ENCODE results near the gene KLHDC3. TPM values are rescaled to one million over a fixed set of nuclear protein-coding genes. Genes with fewer than 3 reads are reported as not detected.

KLHDC3 gene
- total and polyA plus RNA-seq, 10 of the 15 experiments (the other 5 are each of a cell fraction or from before 2014, with no cell fraction given), result 2.4 to 102 (median 55.4) TPM

DNA sequence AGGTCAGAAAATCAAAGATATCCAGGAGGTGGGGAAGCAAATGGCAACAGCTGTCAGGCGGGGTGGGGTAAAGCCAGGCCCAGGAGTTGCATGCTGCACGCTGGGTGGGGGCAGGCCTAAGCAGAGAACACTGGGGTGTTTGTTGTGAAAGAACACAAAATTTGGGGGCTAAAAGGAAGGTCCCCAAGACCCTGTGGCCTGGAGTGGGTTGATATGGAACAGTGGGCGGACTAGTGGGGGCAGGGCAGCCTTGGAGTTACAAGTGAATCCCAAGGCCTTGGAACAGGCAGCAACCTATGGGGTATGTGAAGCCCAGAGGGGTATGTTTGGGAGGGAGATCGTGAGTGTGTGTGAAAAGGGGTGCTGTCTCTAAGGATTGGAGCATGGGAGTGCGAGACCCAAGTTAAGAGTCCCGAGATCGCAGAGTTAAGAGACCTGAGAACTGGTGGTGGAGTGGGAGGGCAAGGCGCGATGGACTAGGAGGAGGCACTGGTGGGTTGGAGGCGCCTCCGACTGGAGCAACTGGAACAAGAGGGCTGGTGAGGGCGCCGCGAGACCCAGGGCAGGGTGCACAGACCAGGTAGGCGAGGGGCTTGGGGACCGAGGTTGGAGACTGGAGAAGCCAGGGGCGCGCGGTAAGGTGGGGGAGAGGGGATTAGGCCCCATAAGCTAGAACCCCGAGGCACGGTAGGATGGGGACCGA lies 38.9 kb downstream of the KLHDC3 start (continued):
- TF ChIP-seq, protein P1, sequence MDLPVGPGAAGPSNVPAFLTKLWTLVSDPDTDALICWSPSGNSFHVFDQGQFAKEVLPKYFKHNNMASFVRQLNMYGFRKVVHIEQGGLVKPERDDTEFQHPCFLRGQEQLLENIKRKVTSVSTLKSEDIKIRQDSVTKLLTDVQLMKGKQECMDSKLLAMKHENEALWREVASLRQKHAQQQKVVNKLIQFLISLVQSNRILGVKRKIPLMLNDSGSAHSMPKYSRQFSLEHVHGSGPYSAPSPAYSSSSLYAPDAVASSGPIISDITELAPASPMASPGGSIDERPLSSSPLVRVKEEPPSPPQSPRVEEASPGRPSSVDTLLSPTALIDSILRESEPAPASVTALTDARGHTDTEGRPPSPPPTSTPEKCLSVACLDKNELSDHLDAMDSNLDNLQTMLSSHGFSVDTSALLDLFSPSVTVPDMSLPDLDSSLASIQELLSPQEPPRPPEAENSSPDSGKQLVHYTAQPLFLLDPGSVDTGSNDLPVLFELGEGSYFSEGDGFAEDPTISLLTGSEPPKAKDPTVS (IDR thresholded peaks at IDR 0.05; ENCODE audit: low read depth, low read length), result no peak
- TF ChIP-seq ZZZ3 (IDR thresholded peaks at IDR 0.05; ENCODE audit: control insufficient read depth, insufficient read length, low read depth), result no peak

DNA sequence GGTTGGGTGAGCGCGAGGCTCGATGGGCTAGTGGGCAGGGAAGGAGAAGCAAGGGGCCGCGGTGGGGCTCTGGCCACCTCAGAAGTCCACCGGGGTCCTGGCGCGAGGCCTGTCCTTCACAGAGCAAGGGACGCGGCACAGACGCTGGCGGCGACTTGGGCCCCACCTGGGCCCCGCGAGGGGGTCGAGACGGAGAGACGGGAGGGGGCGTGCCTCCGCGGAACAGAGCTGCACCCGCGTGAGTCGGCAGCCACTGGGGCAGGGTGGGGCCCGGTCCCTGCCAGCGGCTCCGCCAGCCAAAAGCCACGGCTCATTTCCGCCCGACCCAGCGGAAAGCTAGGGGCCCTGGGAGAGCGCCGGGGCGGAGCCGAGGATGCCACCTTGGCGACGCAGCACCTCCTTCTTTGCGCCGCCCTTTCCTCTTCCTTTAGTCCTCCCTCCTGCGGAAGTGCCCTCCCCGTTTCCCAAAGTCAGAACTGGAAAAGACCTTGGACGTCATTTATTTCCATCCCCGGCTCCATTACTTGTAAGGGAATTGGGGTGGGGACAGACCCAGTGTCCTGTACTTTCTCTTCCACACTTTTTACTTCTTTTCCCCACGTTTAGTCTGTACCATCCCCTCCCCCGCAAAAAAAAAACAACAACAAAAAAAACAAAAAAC lies 39.6 kb downstream of the KLHDC3 start, which contains the start of gene CUL7:
CUL7 (minus strand) TSS at position 307 of the 661 bp plus-strand sequence. CDS start 1,063 bp downstream, outside the sequence.
- ATAC-seq (peak; percentile 100), FAIRE-seq (peak; percentile 93), DNase-seq (ENCODE audit: low read depth, low spot score) (peak; percentile 73)
- ChIA-PET RAD21 (ENCODE audit: unreplicated experiment) (interaction anchor here (0.6 to 1.9 kb wide), 3 partner anchors 40 to 124 kb away, joined by 3 to 5 read pairs (median 4); partner anchors contain the start of genes CNPY3, KLHDC3 and MEA1), POLR2A (interaction anchor here (0.6 to 2.9 kb wide), 14 partner anchors 16 to 1166 kb away, joined by 3 to 22 read pairs (median 4); partner anchors contain the start of genes CNPY3, KLHDC3, MEA1 and PPP2R5D), SMC1A (ENCODE audit: uncharacterized antibody, unreplicated experiment) (interaction anchor here (0.7 to 1.5 kb wide), 7 partner anchors 32 to 174 kb away, joined by 3 to 5 read pairs (median 4); partner anchors contain the start of genes KLHDC3, MEA1, PEX6 and RPL7L1), CTCF (interaction anchor here (0.5 to 1.7 kb wide), 8 partner anchors 16 to 125 kb away, joined by 3 to 5 read pairs (median 3); no protein-coding TSS in a partner anchor)
- no peaks in the 10 kb centered on the region for H4K20me1 ChIP-seq (ENCODE audit: control insufficient read depth, insufficient read depth)
- H3K9me3 ChIP-seq (replicated peaks; ENCODE audit: control insufficient read depth, insufficient read depth, low read length), result no peaks in the 10 kb centered on the region
- peak within 1 kb of the TSS; percentile 93 for H3K27ac ChIP-seq (ENCODE audit: control insufficient read depth, insufficient read depth)
- H3K4me2 ChIP-seq (ENCODE audit: control insufficient read depth, insufficient read depth), result peak within 1 kb of the TSS; percentile 93
- H3K4me3 ChIP-seq, result peak within 1 kb of the TSS; percentile 91
- peak within 1 kb of the TSS; percentile 98 for H3K9ac ChIP-seq (ENCODE audit: control insufficient read depth, insufficient read depth, low read length)
- H3K27me3 ChIP-seq (replicated peaks in 1 of 2; ENCODE audit: control insufficient read depth in 2 of 2, insufficient read depth in 2 of 2, low read length in 1 of 2), result no peaks in the 10 kb centered on the region
- H3K36me3 ChIP-seq (ENCODE audit: control insufficient read depth in 2 of 2, insufficient read depth in 2 of 2, low read length in 1 of 2), result peaks cover 6 to 20% of the 10 kb centered on the region in 2 experiments
- whole genome bisulfite sequencing (ENCODE audit: insufficient coverage, insufficient replicate concordance, low lambda C conversion rate, missing lambda C conversion rate), result under 1% methylated on average over 43 of the region's 45 CpGs
- peaks cover 30% of the 10 kb centered on the region for H3K79me2 ChIP-seq (ENCODE audit: control insufficient read depth, insufficient read depth, low read length)
- H3K4me1 ChIP-seq (ENCODE audit: control insufficient read depth, insufficient read depth, low read length), result peaks cover 14% of the 10 kb centered on the region
- intact Hi-C loops (cut with micrococcal nuclease; ENCODE audit: unreplicated experiment), result no loop called here
- H2AFZ ChIP-seq (ENCODE audit: control insufficient read depth, low read depth, low read length), result peak within 1 kb of the TSS; percentile 89
- no TSS peak for BruUV-seq (replicated peaks)
- in situ Hi-C loops (cut with MboI), result no loop called here
- TF ChIP-seq MYC (IDR thresholded peaks at IDR 0.05; ENCODE audit: insufficient read depth, insufficient read length, insufficient replicate concordance, low read length, severe bottlenecking), result no peak
- TF ChIP-seq, protein P2, sequence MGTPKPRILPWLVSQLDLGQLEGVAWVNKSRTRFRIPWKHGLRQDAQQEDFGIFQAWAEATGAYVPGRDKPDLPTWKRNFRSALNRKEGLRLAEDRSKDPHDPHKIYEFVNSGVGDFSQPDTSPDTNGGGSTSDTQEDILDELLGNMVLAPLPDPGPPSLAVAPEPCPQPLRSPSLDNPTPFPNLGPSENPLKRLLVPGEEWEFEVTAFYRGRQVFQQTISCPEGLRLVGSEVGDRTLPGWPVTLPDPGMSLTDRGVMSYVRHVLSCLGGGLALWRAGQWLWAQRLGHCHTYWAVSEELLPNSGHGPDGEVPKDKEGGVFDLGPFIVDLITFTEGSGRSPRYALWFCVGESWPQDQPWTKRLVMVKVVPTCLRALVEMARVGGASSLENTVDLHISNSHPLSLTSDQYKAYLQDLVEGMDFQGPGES (IDR thresholded peaks at IDR 0.05), result peak; percentile 9; the same call in 1 of the 2 replicates
- peak; percentile 62; the same call in 1 of the 2 replicates for TF ChIP-seq DPF2 (IDR thresholded peaks at IDR 0.05)
- TF ChIP-seq SP1 (IDR thresholded peaks at IDR 0.05; ENCODE audit: low read depth, low read length), result peak; percentile 74
- peak; percentile 69 for TF ChIP-seq SPI1 (IDR thresholded peaks at IDR 0.05; ENCODE audit: borderline replicate concordance, insufficient read depth, low read depth, low read length)
- TF ChIP-seq, protein P3, sequence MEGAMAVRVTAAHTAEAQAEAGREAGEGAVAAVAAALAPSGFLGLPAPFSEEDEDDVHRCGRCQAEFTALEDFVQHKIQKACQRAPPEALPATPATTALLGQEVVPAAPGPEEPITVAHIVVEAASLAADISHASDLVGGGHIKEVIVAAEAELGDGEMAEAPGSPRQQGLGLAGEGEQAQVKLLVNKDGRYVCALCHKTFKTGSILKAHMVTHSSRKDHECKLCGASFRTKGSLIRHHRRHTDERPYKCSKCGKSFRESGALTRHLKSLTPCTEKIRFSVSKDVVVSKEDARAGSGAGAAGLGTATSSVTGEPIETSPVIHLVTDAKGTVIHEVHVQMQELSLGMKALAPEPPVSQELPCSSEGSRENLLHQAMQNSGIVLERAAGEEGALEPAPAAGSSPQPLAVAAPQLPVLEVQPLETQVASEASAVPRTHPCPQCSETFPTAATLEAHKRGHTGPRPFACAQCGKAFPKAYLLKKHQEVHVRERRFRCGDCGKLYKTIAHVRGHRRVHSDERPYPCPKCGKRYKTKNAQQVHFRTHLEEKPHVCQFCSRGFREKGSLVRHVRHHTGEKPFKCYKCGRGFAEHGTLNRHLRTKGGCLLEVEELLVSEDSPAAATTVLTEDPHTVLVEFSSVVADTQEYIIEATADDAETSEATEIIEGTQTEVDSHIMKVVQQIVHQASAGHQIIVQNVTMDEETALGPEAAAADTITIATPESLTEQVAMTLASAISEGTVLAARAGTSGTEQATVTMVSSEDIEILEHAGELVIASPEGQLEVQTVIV (IDR thresholded peaks at IDR 0.05; ENCODE audit: borderline replicate concordance, partially characterized antibody), result peak; percentile 55
- TF ChIP-seq NR2F1 (conservative IDR thresholded peaks at IDR 0.05), result 0 out of 2 replicates have a peak, but pooled peaks have one; percentile 47
- no peak for TF ChIP-seq KLF5 (IDR thresholded peaks at IDR 0.05; ENCODE audit: partially characterized antibody)
- peak; percentile 77 for TF ChIP-seq CREB1 (IDR thresholded peaks at IDR 0.05; ENCODE audit: low read depth)
- TF ChIP-seq FOXK2 (IDR thresholded peaks at IDR 0.05), result no peak
- peak; percentile 95 for TF ChIP-seq POLR2AphosphoS2 (IDR thresholded peaks at IDR 0.05; ENCODE audit: low read depth, low read length)

Measured in GM12878 (cell line).